GM21381 (cell line): ENCODE measurements around the gene PRKCZ.

Experiments used
- ATAC-seq: cut with Tn5 transposase; IDR thresholded peaks from one replicate; pipeline ENCODE4 v1.9.1; 2021; ENCODE audit warnings: mild to moderate bottlenecking, moderate library complexity; ENCODE audit not compliant: unreplicated experiment

PRKCZ gene

DNA sequence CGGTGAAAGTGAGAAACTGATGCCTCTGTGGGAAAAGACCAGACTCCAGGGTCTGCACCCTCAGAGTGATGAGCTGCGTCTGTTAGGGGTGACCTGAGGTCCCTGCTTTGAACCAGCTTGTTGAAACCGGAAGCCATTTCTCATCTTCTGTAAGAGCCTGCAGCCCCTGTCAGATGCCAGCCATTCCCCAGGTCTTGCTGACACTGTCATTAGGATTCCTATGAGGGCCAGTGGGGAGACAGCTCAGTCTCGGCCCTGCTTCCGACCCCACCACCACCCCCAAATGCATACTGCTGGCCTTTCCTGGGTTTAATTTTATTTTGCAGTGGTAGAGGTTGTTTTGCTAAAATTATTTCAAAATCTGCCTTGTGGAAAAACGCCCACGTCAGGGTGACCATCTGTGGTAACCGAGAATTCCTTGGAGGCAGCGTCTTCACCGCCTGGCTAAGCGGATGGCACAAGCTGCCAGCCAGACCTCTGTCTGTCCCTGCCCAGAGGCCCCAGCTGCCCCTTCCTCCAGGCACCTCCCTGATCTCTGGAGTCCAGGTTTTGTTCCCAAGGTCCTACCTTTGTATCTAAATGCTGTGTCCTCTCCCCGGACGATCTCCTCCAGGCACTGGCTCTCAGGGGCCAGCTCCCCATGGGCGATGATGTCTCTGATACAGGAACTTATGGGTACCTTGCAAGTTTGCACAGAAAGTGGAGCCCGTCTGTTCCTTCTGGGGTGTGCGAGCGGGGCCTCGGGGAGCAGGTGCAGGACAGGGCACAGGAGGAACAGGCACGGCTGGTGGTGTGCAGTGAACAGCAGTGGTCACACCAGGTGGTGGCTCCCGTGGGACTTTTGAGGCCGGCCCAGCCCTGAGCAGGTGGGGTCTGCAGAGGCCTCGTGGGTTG is 49.9 kb downstream of the PRKCZ start:
- ATAC-seq: no peak

- no peak for ATAC-seq
Observed at GRCh38 chr1:2100780-2101108, 50.5 kb downstream of the PRKCZ start.

DNA sequence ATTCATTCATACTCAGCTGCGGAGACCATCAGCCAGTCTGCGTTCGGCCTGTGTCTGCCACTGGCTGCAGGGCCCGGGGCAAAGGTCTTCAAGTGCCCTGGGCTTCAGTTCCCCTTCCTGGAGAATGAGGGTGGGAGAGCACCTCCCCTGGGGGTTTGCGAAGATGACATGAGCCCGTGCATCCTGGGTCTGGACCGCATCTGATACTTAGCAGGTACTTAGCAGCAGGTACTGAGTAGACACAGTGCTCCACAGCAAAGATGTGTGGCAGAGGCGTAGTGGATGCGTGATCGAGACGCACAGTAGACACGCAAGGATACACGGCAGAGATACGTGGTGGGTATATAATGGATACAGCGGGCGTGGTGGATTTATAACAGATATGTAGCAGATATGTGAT is 51.3 kb downstream of the PRKCZ start:
- no peak for ATAC-seq

DNA sequence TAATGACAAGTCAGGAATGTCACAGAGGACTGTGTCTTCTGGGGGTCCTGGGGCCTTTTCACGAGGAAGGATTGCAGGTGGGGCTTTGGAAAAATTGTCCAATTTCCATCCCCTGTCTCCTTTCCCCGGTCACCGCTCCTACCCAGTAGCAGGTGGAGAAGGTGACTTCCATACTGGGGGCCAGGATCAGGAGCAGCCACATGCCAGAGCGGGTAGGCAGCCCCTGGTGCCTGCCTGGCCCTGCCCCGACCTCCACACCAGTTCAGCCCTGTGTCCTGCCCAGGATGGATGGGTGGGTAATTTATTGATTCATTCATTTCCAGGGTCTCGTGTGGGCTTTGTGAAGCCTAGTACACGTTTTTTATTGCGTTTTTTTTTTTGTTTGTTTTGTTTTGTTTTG is 51.7 kb downstream of the PRKCZ start:
- ATAC-seq: no peak

DNA sequence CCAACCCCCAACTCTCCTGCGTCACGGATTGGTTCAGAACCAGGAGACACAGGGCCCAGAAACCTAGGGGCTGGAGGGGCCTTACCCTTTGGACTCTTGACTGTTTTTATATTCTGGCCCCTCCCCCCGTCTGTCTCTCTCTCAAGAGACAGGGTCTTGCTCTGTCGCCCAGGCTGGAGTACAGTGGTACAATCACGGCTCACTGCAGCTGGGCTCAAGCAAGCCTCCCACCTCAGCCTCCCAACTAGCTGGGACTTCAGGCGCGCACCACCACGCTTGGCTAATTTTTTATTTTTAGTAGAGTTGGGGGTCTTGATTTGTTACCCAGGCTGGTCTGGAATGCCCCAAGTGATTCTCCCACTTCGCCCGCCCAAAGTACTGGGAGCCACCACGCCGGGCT is 52.5 kb downstream of the PRKCZ start:
- ATAC-seq: no peak

- ATAC-seq: no peak
Observed at GRCh38 chr1:2103266-2103900, 53.2 kb downstream of the PRKCZ start.

DNA sequence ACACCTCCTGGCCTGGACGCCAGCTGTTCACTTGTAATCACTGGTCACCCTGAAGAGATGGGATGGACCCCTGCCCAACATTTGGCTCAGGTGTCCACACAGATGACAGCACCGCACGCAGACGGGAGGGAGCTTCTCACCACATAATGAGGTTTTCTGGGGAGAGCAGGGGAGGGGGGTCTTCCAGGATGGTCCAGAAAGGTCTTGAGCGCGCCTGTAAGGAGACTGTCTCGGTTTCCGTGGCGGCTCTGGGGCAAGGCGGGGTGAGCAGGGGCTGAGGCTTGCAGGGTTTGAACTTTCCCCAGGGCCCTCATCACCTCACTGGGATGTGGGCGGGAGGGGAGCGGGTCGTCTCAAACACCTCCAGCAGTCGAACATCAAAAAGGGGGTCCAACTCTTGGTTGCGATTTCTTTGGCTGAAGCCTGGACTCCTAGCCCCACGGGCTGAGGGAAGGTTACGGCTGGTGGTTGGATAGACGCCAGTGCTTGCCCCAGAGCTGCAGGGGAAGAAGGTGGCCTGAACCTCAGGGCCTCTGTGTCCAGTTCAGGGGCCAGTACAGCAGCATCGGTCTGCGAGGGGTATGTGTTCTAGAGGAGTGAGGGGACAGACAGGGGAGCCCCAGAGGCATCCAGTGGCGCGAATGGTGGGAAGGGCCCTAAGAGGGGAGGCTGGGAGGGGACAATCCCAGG is 53.8 kb downstream of the PRKCZ start:
- no peak for ATAC-seq

DNA sequence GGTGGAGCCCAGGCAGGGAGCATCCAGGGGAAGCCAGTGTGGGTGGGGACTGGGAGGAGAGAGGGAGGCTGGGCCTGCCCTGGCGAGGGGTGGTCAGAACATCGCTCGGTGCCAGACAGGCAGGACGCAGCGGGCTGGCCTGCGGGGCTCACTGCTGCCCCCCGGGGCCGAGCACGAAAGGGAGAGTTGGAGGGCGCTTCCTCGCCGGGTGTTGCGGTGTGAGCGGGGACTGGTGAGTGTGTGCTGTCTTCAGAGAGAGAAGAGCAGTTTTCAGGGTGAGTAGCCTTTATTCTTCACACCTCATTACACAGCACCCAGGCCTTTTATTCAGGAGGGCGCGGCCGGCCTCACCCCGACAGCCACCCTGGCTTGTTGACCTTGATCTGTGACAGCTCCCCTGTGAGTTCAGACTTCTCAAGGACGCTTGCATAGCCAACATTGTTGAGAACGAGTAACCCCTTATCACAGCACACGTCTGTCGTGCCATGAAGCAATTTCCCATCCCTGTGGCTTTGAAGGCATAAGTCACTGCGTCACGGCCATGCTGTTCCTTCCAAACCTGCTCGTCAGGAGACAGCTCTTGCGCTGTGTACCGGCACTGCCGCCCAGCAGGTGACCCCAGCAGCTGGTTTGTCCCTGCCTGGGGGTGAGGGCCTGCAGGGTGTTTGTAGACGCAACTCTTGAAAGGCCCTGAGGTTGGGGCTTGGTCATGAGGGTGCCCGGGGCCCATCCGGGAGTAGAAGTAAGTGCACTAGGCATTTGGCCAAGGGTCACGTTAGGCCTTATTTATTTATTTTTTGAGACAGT is 54.6 kb downstream of the PRKCZ start:
- no peak for ATAC-seq

- no peak for ATAC-seq
Observed at GRCh38 chr1:2105781-2106524, 55.7 kb downstream of the PRKCZ start.

- ATAC-seq: no peak
Observed at GRCh38 chr1:2106659-2107405, 56.6 kb downstream of the PRKCZ start.

DNA sequence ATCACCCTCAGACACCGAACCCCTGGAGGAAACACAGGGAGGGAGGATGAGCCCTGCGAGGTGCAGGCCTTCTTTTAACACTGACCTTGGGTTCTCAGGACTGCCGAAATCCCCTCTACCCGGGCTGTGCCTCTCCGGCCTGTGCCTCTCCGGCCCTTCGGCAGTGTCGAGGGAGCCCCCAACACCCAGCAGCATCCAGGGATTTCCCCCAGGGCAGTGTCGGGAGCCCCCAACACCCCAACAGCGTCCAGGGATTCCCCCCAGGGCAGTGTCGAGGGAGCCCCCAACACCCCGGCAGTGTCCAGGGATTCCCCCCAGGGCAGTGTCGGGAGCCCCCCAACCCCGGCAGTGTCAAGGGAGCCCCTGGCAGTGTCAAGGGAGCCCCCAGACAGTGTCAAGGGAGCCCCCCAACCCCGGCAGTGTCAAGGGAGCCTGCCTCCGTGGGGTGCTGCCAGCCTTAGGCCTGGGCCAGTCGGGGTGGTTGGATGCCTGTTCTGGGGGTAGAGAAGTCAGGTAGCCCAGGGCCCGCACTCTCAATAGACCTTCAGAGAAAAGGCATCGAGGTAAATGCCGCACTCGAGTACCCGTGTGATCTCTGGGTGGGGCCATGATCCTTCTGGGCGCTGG is 57.5 kb downstream of the PRKCZ start:
- no peak for ATAC-seq

GRCh38 chr1:2108213-2108876 is 58.1 kb downstream of the PRKCZ start:
- no peak for ATAC-seq

DNA sequence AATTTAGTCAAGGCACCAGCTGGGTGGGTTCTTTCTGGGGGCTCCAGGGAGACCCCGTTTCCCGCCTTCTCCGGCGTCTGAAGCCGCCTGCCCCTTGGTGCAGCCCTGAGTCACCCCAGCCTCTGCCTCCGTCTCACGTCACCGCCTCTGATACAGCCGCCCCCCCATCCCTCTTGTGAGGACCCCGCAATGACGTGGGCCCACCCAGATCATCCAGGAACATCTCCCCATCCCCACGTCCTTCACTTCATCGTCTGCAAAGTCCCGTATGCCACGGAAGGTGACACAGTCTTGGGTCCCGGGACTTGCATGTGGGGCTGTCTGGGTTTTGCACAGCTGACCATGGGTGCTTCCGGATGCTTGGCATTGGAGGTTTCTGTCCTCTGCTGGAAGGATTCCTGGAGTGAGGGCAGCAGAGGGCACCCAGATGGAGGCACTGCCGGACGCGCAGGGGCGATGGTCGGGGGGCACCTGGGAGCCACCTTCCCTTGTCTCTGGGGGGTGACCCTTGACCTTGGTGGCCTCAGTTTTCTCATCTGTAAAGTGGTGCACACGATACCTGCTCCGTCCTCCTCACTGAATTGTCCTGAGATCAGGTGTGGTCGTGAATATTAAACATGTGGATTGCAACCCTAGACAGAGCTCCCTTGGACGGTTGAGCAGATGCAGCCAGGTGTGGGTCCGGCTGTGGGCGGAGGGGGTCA is 58.8 kb downstream of the PRKCZ start:
- ATAC-seq: no peak

DNA sequence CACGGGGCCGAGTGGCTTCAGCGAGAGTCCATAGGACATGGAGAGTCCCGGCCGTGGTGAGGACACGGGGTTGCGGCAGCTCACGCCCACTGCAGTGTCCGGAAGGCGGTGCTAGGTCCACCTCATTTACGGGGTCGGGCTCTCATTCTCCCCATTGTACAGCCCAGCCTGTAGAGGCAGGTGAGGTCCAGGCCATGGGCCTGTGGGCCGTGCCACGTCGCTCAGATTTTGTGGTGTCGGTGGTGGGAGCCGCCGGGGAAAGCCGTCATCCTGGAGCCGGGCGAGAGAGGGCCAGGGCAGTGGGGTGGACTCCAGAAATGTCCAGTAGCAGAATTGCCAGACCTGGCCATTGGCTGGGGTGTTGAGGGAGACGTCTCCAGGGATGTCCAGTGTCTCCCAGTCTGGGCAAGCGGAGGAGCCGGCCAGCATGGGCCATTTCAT is 59.4 kb downstream of the PRKCZ start:
- no peak for ATAC-seq

DNA sequence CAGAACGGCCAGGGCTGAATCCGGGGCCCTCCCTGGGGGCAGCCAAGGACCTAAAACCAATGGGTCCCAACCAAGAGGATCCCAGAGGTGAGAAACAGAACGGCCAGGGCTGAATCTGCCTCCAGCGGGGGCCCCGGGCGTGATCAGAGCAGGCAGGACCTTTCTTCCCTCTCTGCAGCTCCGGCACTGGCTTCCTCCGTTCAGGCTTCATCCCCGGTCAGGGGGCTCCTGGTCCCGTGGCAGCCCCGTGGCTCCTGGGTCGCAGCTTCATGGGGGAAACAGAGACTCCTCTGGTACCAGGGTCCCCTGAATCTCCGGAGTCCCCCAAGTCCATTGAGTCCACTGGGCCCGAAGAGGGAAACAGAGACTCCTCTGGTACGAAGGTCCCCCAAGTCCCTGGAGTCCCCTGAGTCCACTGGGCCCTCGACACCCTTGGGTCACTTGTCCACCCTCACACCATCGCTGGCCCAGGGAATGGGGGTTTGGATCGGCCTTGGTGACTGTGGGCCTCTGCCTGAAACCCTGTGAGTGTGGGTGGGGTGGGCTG is 60.1 kb downstream of the PRKCZ start:
- ATAC-seq: no peak

- no peak for ATAC-seq
Observed at GRCh38 chr1:2110738-2111673, 60.8 kb downstream of the PRKCZ start.

GRCh38 chr1:2111674-2112035 is 61.4 kb downstream of the PRKCZ start:
- no peak for ATAC-seq
